Spleen (tissue), 11 donors: Measurements from ENCODE around the gene ARL2BP. TPM values are rescaled to one million over a fixed set of nuclear protein-coding genes. Genes with fewer than 3 reads are reported as not detected.
A peak's percentile ranks its signal among the peaks of the same experiment; 100 is the strongest.

Experiments
- DNase-seq: peaks from one replicate; pipeline ENCODE4 v3.0.0-alpha.2; 2020
- H3K27ac ChIP-seq, 8 donors: fragments of 200-600 bp; sonication (generic) in 7 of 8; 1 replicate in 4 of 8; 2 replicates in 4 of 8; pipeline versions ENCODE4 v1.5.0 to v1.8.0; 2016 to 2021; ENCODE audit warnings: inconsistent platforms in 4 of 8, mild to moderate bottlenecking in 4 of 8, moderate library complexity in 1 of 8
- H3K27me3 ChIP-seq, 7 donors: fragments of 200-600 bp; sonication (generic) in 6 of 7; replicated peaks in 1 of 7; 1 replicate in 4 of 7; 2 replicates in 3 of 7; pipeline versions ENCODE4 v1.5.0 to v1.8.0; 2016 to 2021; ENCODE audit warnings: inconsistent platforms in 3 of 7, mild to moderate bottlenecking in 1 of 7
- H3K36me3 ChIP-seq, 6 donors: fragments of 200-600 bp; sonication (generic) in 5 of 6; 1 replicate in 4 of 6; 2 replicates in 2 of 6; pipeline versions ENCODE4 v1.5.0 to v1.8.0; 2016 to 2021; ENCODE audit warnings: inconsistent platforms in 2 of 6
- H3K4me1 ChIP-seq, 6 donors: fragments of 200-600 bp; sonication (generic) in 5 of 6; 1 replicate in 3 of 6; 2 replicates in 3 of 6; pipeline versions ENCODE4 v1.5.0 to v1.8.0; 2016 to 2021; ENCODE audit warnings: inconsistent platforms in 3 of 6
- H3K4me3 ChIP-seq, 8 donors: fragments of 200-600 bp; sonication (generic) in 7 of 8; 1 replicate in 4 of 8; 2 replicates in 4 of 8; pipeline versions ENCODE4 v1.5.0 to v1.8.0; 2016 to 2021; ENCODE audit warnings: inconsistent platforms in 4 of 8, mild to moderate bottlenecking in 4 of 8, moderate library complexity in 2 of 8
- H3K9me3 ChIP-seq, 8 donors: fragments of 200-600 bp; sonication (generic) in 7 of 8; 1 replicate in 4 of 8; 2 replicates in 4 of 8; pipeline versions ENCODE4 v1.5.0 to v1.8.0; 2016 to 2021; ENCODE audit warnings: inconsistent platforms in 4 of 8
- CTCF ChIP-seq, 11 experiments: fragments of 200-600 bp in 7 of 11; fragments of 450-650 bp in 4 of 11; sonication (generic) in 4 of 11; IDR thresholded peaks in 8 of 11; conservative IDR thresholded peaks in 3 of 11; 1 replicate in 7 of 11; 2 replicates in 4 of 11; pipeline versions ENCODE4 v1.4.0 to v1.8.0; 2016 to 2021; ENCODE audit warnings: antibody characterized with exemption in 11 of 11, inconsistent platforms in 4 of 11, mild to moderate bottlenecking in 1 of 11
- POLR2A ChIP-seq, 3 donors: fragments of 450-650 bp; IDR thresholded peaks; one replicate each; pipeline ENCODE4 v1.5.1; 2017; ENCODE audit warnings: antibody characterized with exemption in 3 of 3, mild to moderate bottlenecking in 1 of 3
- POLR2AphosphoS5 ChIP-seq, 3 donors: sonication (generic); formaldehyde crosslinking; IDR thresholded peaks; one replicate each; pipeline ENCODE4 v1.5.1; 2017; ENCODE audit warnings: antibody characterized with exemption in 3 of 3
- whole genome bisulfite sequencing, 5 donors: extraction: QIAGEN DNeasy Blood & Tissue Kit in 3 of 5; methylation state at CpG; one replicate each; pipeline versions ENCODE4 v1.1.5 to v1.1.7; 2013 to 2018; 5-methylcytosine and 5-hydroxymethylcytosine counted together
- intact Hi-C: fragments of 100-400 bp; cut with DNase I; formaldehyde crosslinking; loops from one replicate; pipeline ENCODE4 v1.15.0; 2023; ENCODE audit warnings: low total_unique reads
- polyA plus RNA-seq, 3 donors: library from polyadenylated mRNA; stranded (reverse); fragments of 200-250 nt; gene quantifications; one replicate each; pipeline ENCODE4 v1.2.1, GENCODE V29; 2013
- total RNA-seq, 7 donors: library from RNA; depleted of rRNA in 3 of 7; stranded (reverse); fragments of >200 nt in 3 of 7; fragmentation: NEBNext Ultra II Directional in 4 of 7; extraction: Animal tissue kit (Norgen Biotek cat#: 25700) in 4 of 7; gene quantifications; one replicate each; pipeline versions ENCODE4 v1.1.0 to v1.2.1, GENCODE V29; 2016 to 2021
- donor health status: healthy with polysubstance abuse.
- donor health status: DM: no; HTN: no; CAD: no; lungs with moderate emphysema.
- donor health status: DM: no; HTN: no; CAD: no.
- donor health status: Bipolar disorder and iron deficiency.
- donor health status: healthy.
- donor health status: DM: no; HTN: no; CAD: no.
- donor health status: DM: yes; HTN: yes; CAD: no.

The ARL2BP gene
- total and polyA plus RNA-seq, 10 donors: 30.1 to 84.6 (median 61.1) TPM

DNA sequence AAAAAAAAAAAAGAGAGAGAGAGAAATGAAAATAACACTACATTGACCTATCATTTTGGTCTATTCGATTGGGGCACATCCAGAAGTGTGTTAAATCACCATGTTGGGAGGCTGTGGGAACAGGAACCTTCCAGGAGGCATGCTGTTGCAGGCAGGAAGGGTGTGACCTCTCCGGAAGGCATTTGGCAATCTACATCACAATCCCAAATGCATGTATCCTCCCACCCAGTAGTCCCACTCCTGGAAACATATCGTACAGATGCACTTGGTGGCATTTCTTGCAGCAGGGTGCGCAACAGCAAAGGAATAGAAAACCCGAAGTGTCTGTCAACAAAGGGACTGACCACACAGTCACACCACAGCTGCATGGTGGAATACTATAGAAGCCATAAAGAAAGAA is 31.5 kb downstream of the ARL2BP start:
- H3K36me3 ChIP-seq: no peaks in the 10 kb centered on the region
- peaks cover 4 to 68% (median 25%) of the 10 kb centered on the region in 6 donors for H3K4me1 ChIP-seq
- peaks cover 0 to 6% (median 0%) of the 10 kb centered on the region in 7 donors for H3K27me3 ChIP-seq
- intact Hi-C loops: no loop called here
- 31 to 56% (median 37%) methylated on average over 5 of the region's 5 CpGs for WGBS, 5 donors
- H3K27ac ChIP-seq: peak overlapping the region in 7 of 8 donors; percentile 6 to 68 (median 55)
- DNase-seq: no peak
- no peaks in the 10 kb centered on the region for H3K9me3 ChIP-seq
- no peak overlapping the region for H3K4me3 ChIP-seq
- TF ChIP-seq CTCF (IDR thresholded peaks at IDR 0.05 in 8 of 11, conservative IDR thresholded peaks at IDR 0.05 in 3 of 11) (no peak), POLR2AphosphoS5 (IDR thresholded peaks at IDR 0.05) (peak in 1 of 3 donors; percentile 58)

DNA sequence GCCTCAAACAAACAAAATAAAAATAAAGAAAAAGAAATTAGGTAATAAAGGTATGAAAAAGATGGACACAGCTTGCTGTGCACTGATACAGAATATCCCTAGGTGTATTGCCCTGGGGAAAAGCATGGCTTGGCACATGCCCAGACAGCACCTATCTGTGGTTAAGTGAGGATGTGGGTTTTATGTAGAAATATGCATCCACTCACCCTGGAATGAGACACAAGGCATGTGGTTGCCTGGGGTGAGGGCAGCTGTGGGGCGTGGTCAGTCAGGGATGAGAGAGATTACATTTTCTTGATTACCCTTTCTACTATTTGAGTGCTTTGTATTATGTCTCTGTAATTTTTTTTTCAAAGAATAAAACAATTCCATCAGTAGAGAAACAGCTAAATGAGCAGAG is 32.5 kb downstream of the ARL2BP start:
- Histone ChIP-seq H3K4me1 (peaks cover 4 to 71% (median 26%) of the 10 kb centered on the region in 6 donors), H3K4me3 (no peak overlapping the region), H3K27me3 (peaks cover 0 to 11% (median 0%) of the 10 kb centered on the region in 7 donors), H3K36me3 (no peaks in the 10 kb centered on the region), H3K27ac (peak overlapping the region in 3 of 8 donors; percentile 29 to 68 (median 50)), H3K9me3 (no peaks in the 10 kb centered on the region)
- no peak for TF ChIP-seq CTCF (IDR thresholded peaks at IDR 0.05 in 8 of 11, conservative IDR thresholded peaks at IDR 0.05 in 3 of 11)
- intact Hi-C loops: no loop called here
- DNase-seq: no peak
- 17 to 44% (median 29%) methylated on average over 1 of the region's 1 CpG for WGBS, 5 donors

- no peak for TF ChIP-seq POLR2A (IDR thresholded peaks at IDR 0.05)
- TF ChIP-seq POLR2AphosphoS5 (IDR thresholded peaks at IDR 0.05): no peak
- no peak for TF ChIP-seq CTCF (IDR thresholded peaks at IDR 0.05 in 8 of 11, conservative IDR thresholded peaks at IDR 0.05 in 3 of 11)
- no peaks in the 10 kb centered on the region for H3K9me3 ChIP-seq
- WGBS, 5 donors: 70 to 98% (median 82%) methylated on average over 2 to 4 of the region's 4 CpGs
- no peak overlapping the region for H3K4me3 ChIP-seq
- DNase-seq: no peak
- intact Hi-C loops: no loop called here
- H3K36me3 ChIP-seq: no peaks in the 10 kb centered on the region
- H3K4me1 ChIP-seq: peaks cover 4 to 80% (median 29%) of the 10 kb centered on the region in 6 donors
- peaks cover 0 to 20% (median 4%) of the 10 kb centered on the region in 7 donors for H3K27me3 ChIP-seq
- peak overlapping the region in 4 of 8 donors; percentile 66 to 79 (median 70) for H3K27ac ChIP-seq
Observed at GRCh38 chr16:57278494-57278893, 33.4 kb downstream of the ARL2BP start.

GRCh38 chr16:57279780-57280638 is 35.0 kb downstream of the ARL2BP start:
- H3K4me1 ChIP-seq: peaks cover 9 to 87% (median 43%) of the 10 kb centered on the region in 6 donors
- WGBS, 5 donors: 52 to 71% (median 56%) methylated on average over 7 of the region's 7 CpGs
- peak in 2 of 3 donors; percentile 58 to 60 for TF ChIP-seq POLR2AphosphoS5 (IDR thresholded peaks at IDR 0.05)
- no peak for TF ChIP-seq CTCF (IDR thresholded peaks at IDR 0.05 in 8 of 11, conservative IDR thresholded peaks at IDR 0.05 in 3 of 11)

More at GRCh38 chr16:57279780-57280638, 35.0 kb downstream of the ARL2BP start:
- no peak overlapping the region for H3K4me3 ChIP-seq
- H3K36me3 ChIP-seq: no peaks in the 10 kb centered on the region
- no peak for DNase-seq
- no peaks in the 10 kb centered on the region for H3K9me3 ChIP-seq
- intact Hi-C loops: no loop called here
- H3K27ac ChIP-seq: peak overlapping the region; percentile 35 to 79 (median 62)
- H3K27me3 ChIP-seq: peaks cover 0 to 35% (median 20%) of the 10 kb centered on the region in 7 donors
